NK-92 (cell line): ENCODE results near the gene VPS13D.
"Not testable (repeated sequence)": the region's sequence is repeated elsewhere in the genome, so short reads cannot be mapped to it uniquely, and the experiment has no call there.

Experiments used
- DNase-seq: peaks from one replicate; lab custom pipeline; 2025; ENCODE audit not compliant: unreplicated experiment; lab: John Stamatoyannopoulos, UW

The VPS13D gene

GRCh38 chr1:12464045-12464461, 234.2 kb downstream of the VPS13D start:
- no peak for DNase-seq

GRCh38 chr1:12464598-12465056, 234.8 kb downstream of the VPS13D start:
- DNase-seq: no peak

GRCh38 chr1:12465126-12465525, 235.3 kb downstream of the VPS13D start:
- no peak for DNase-seq

GRCh38 chr1:12466816-12467215, 237.0 kb downstream of the VPS13D start:
- DNase-seq: no peak

- DNase-seq: no peak
These were observed 237.9 kb downstream of the VPS13D start for GRCh38 chr1:12467570-12468286.

GRCh38 chr1:12468323-12468722, 238.5 kb downstream of the VPS13D start:
- DNase-seq: no peak

GRCh38 chr1:12469493-12469892, 239.7 kb downstream of the VPS13D start:
- no peak for DNase-seq

GRCh38 chr1:12469990-12470389, 240.2 kb downstream of the VPS13D start:
- DNase-seq: no peak

GRCh38 chr1:12470916-12471315, 241.1 kb downstream of the VPS13D start:
- DNase-seq: not testable (repeated sequence)

GRCh38 chr1:12472156-12472797, 242.4 kb downstream of the VPS13D start:
- DNase-seq: no peak

GRCh38 chr1:12472798-12473551, 243.1 kb downstream of the VPS13D start:
- no peak for DNase-seq

GRCh38 chr1:12473596-12474362, 243.9 kb downstream of the VPS13D start:
- no peak for DNase-seq

- no peak for DNase-seq
These were observed 245.3 kb downstream of the VPS13D start for GRCh38 chr1:12475101-12475500.

- no peak for DNase-seq
These were observed 245.7 kb downstream of the VPS13D start for GRCh38 chr1:12475530-12475934.

GRCh38 chr1:12475947-12476346, 246.1 kb downstream of the VPS13D start:
- no peak for DNase-seq

- DNase-seq: no peak
These were observed 247.5 kb downstream of the VPS13D start for GRCh38 chr1:12477314-12477713.

- DNase-seq: no peak
These were observed 248.2 kb downstream of the VPS13D start for GRCh38 chr1:12477936-12478611.

- DNase-seq: no peak
These were observed 248.8 kb downstream of the VPS13D start for GRCh38 chr1:12478612-12478985.

GRCh38 chr1:12479311-12479710, 249.5 kb downstream of the VPS13D start:
- DNase-seq: no peak

GRCh38 chr1:12480041-12480440, 250.2 kb downstream of the VPS13D start:
- no peak for DNase-seq
